PC-3 (cell line): ENCODE results near the gene PAEP.

Source experiments
- CTCF ChIP-seq: fragments of 300-600 bp; sonication (generic); conservative IDR thresholded peaks from 2 replicates; pipeline ENCODE4 v1.5.1; 2017; ENCODE audit warnings: antibody characterized with exemption, low read depth, mild to moderate bottlenecking, low read length
- EZH2 ChIP-seq: fragments of 300-600 bp; sonication (generic); IDR thresholded peaks from one replicate; pipeline ENCODE4 v1.6.1; 2017; ENCODE audit warnings: antibody characterized with exemption, mild to moderate bottlenecking, low read length; ENCODE audit not compliant: unreplicated experiment
- EZH2phosphoT487 ChIP-seq: fragments of 300-600 bp; sonication (generic); IDR thresholded peaks from 2 replicates; pipeline ENCODE4 v1.6.1; 2018; ENCODE audit warnings: mild to moderate bottlenecking, antibody characterized with exemption, low read length, borderline replicate concordance

GRCh38 chr9:135610290-135611141 lies 49.0 kb downstream of the PAEP start:
- no peak for TF ChIP-seq CTCF
- TF ChIP-seq EZH2, result no peak
- TF ChIP-seq EZH2phosphoT487, result no peak
